GM21528 (cell line): Measurements from ENCODE around the gene PSORS1C2.

ENCODE experiments used
- ATAC-seq: cut with Tn5 transposase; IDR thresholded peaks from one replicate; pipeline ENCODE4 v1.9.1; 2021; ENCODE audit warnings: mild to moderate bottlenecking, moderate library complexity; ENCODE audit not compliant: unreplicated experiment, low FRiP score

Gene PSORS1C2

GRCh38 chr6:31143148-31143547 lies 4.3 kb upstream of the PSORS1C2 start:
- no peak for ATAC-seq

- ATAC-seq = no peak
Measured at GRCh38 chr6:31142361-31142761, 3.5 kb upstream of the PSORS1C2 start.

- no peak for ATAC-seq
Measured at GRCh38 chr6:31140643-31141042, 1.8 kb upstream of the PSORS1C2 start.

GRCh38 chr6:31139599-31139998 lies 733 bp upstream of the PSORS1C2 start:
- ATAC-seq = no peak

- no peak for ATAC-seq
Measured at GRCh38 chr6:31135710-31136109, 3.2 kb downstream of the PSORS1C2 start.

GRCh38 chr6:31132806-31133205 lies 6.1 kb downstream of the PSORS1C2 start:
- no peak for ATAC-seq

- ATAC-seq = no peak
Measured at GRCh38 chr6:31131595-31131994, 7.3 kb downstream of the PSORS1C2 start.

GRCh38 chr6:31130751-31131150 lies 8.1 kb downstream of the PSORS1C2 start:
- no peak for ATAC-seq

- ATAC-seq = no peak
Measured at GRCh38 chr6:31129130-31129529, 9.7 kb downstream of the PSORS1C2 start.

GRCh38 chr6:31128093-31128676 lies 10.7 kb downstream of the PSORS1C2 start:
- no peak for ATAC-seq

GRCh38 chr6:31126396-31127175 lies 12.3 kb downstream of the PSORS1C2 start:
- ATAC-seq = no peak

- no peak for ATAC-seq
Measured at GRCh38 chr6:31125586-31126363, 13.1 kb downstream of the PSORS1C2 start.

- ATAC-seq = no peak
Measured at GRCh38 chr6:31125162-31125561, 13.7 kb downstream of the PSORS1C2 start.

GRCh38 chr6:31122791-31123706 lies 15.8 kb downstream of the PSORS1C2 start:
- ATAC-seq = no peak

GRCh38 chr6:31121131-31121790 lies 17.6 kb downstream of the PSORS1C2 start:
- no peak for ATAC-seq

- ATAC-seq = no peak
Measured at GRCh38 chr6:31120151-31120915, 18.5 kb downstream of the PSORS1C2 start, which contains the start of gene CDSN. Gene CDSN (minus strand): TSS chr6:31120446. CDS start chr6:31120419, 27 bp downstream.

- no peak for ATAC-seq
Measured at GRCh38 chr6:31118178-31118577, 20.7 kb downstream of the PSORS1C2 start.

GRCh38 chr6:31116661-31117385 lies 22.0 kb downstream of the PSORS1C2 start:
- ATAC-seq = no peak
